Fibroblast of lung (primary cell): ENCODE results near the gene CC2D1A. TPM values are rescaled to one million over a fixed set of nuclear protein-coding genes. Genes with fewer than 3 reads are reported as not detected.

Source experiments
- DNase-seq, 2 donors: peaks; one replicate each; pipeline versions ENCODE4 v3.0.0 to v3.0.0-alpha.2; 2010; ENCODE audit warnings: low read depth in 2 of 2
- H2AFZ ChIP-seq: 2 replicates; pipeline ENCODE4 v1.5.1; 2012; ENCODE audit warnings: low read length, control low read depth, inconsistent platforms
- H3K27ac ChIP-seq: 2 replicates; pipeline ENCODE4 v1.5.1; 2011; ENCODE audit warnings: low read length, control low read depth; ENCODE audit not compliant: insufficient read depth
- H3K27me3 ChIP-seq: 2 replicates; pipeline ENCODE4 v1.5.1; 2011; ENCODE audit warnings: mild to moderate bottlenecking, low read length; ENCODE audit not compliant: control insufficient read depth, insufficient read depth
- H3K36me3 ChIP-seq: 2 replicates; pipeline ENCODE4 v1.5.1; 2011; ENCODE audit warnings: low read length; ENCODE audit not compliant: control insufficient read depth, insufficient read depth
- H3K4me1 ChIP-seq: 2 replicates; pipeline ENCODE4 v1.5.1; 2011; ENCODE audit warnings: low read length; ENCODE audit not compliant: control insufficient read depth, insufficient read depth; ENCODE audit errors: extremely low read depth
- H3K4me2 ChIP-seq: 2 replicates; pipeline ENCODE4 v1.5.1; 2011; ENCODE audit warnings: low read length, control low read depth; ENCODE audit not compliant: insufficient read depth; ENCODE audit errors: extremely low read depth
- H3K4me3 ChIP-seq, 4 experiments: fragments of 200-600 bp in 1 of 4; sonication (generic) in 1 of 4; replicated peaks in 1 of 4; 2 replicates each; pipeline ENCODE4 v1.5.1; 2011 to 2016; ENCODE audit warnings: low read length in 4 of 4, low read depth in 3 of 4, mild to moderate bottlenecking in 3 of 4, control low read depth in 2 of 4, inconsistent platforms in 1 of 4, mixed read lengths in 1 of 4; ENCODE audit not compliant: insufficient read depth in 1 of 4; ENCODE audit errors: control extremely low read depth in 1 of 4
- H3K79me2 ChIP-seq: 2 replicates; pipeline ENCODE4 v1.5.1; 2012; ENCODE audit warnings: mild to moderate bottlenecking, low read length, inconsistent platforms; ENCODE audit not compliant: control insufficient read depth, insufficient read depth
- H3K9ac ChIP-seq: 2 replicates; pipeline ENCODE4 v1.5.1; 2011; ENCODE audit warnings: mild to moderate bottlenecking, low read length, control low read depth; ENCODE audit not compliant: insufficient read depth
- H3K9me3 ChIP-seq: 2 replicates; pipeline ENCODE4 v1.5.1; 2012; ENCODE audit warnings: low read depth, low read length; ENCODE audit not compliant: control insufficient read depth, insufficient read depth
- H4K20me1 ChIP-seq: 2 replicates; pipeline ENCODE4 v1.5.1; 2011; ENCODE audit warnings: low read length; ENCODE audit not compliant: control insufficient read depth, insufficient read depth; ENCODE audit errors: extremely low read depth
- CTCF ChIP-seq, 2 donors: IDR thresholded peaks in 1 of 2; conservative IDR thresholded peaks in 1 of 2; 1 replicate in 1 of 2; 2 replicates in 1 of 2; pipeline ENCODE4 v1.5.1; 2011 to 2012; ENCODE audit warnings: low read length in 2 of 2, control low read depth in 1 of 2, inconsistent platforms in 1 of 2, low read depth in 1 of 2, mild to moderate bottlenecking in 1 of 2
- EZH2 ChIP-seq: IDR thresholded peaks from 2 replicates; pipeline ENCODE4 v1.5.1; 2012; ENCODE audit warnings: low read length, control low read depth, mild to moderate bottlenecking; ENCODE audit errors: missing control alignments
- polyA plus RNA-seq, 2 donors: library from polyadenylated mRNA; depleted of rRNA in 1 of 2; stranded (reverse) in 1 of 2; unstranded in 1 of 2; fragments of >200 nt; gene quantifications; 2 replicates each; pipeline ENCODE4 v1.2.1, GENCODE V29; 2011 to 2012; ENCODE audit warnings: missing spikeins in 1 of 2
- total RNA-seq: library from RNA; depleted of rRNA; stranded (reverse); fragments of >200 nt; gene quantifications from 2 replicates; pipeline ENCODE4 v1.2.1, GENCODE V29; 2014

Gene CC2D1A
- total and polyA plus RNA-seq, 2 donors (not counting 1 experiment from before 2014, with no cell fraction given), result 7.0 to 10.6 TPM

- no peak for DNase-seq
- no peak overlapping the region for H3K4me3 ChIP-seq
- no peaks in the 10 kb centered on the region for H3K9me3 ChIP-seq
- no peak overlapping the region for H3K9ac ChIP-seq
- H3K4me1 ChIP-seq, result no peaks in the 10 kb centered on the region
- no peak overlapping the region for H2AFZ ChIP-seq
- peaks cover 32% of the 10 kb centered on the region for H3K36me3 ChIP-seq
- no peak overlapping the region for H3K27ac ChIP-seq
- H3K79me2 ChIP-seq, result no peaks in the 10 kb centered on the region
- no peaks in the 10 kb centered on the region for H4K20me1 ChIP-seq
- TF ChIP-seq CTCF (conservative IDR thresholded peaks at IDR 0.05 in 1 of 2, IDR thresholded peaks at IDR 0.05 in 1 of 2; ENCODE audit: low read depth in 1 of 2, low read length in 2 of 2) (no peak), EZH2 (no peak)
- H3K4me2 ChIP-seq, result no peak overlapping the region
- H3K27me3 ChIP-seq, result no peaks in the 10 kb centered on the region
Observed at GRCh38 chr19:13960863-13961784, 55.1 kb downstream of the CC2D1A start.

DNA sequence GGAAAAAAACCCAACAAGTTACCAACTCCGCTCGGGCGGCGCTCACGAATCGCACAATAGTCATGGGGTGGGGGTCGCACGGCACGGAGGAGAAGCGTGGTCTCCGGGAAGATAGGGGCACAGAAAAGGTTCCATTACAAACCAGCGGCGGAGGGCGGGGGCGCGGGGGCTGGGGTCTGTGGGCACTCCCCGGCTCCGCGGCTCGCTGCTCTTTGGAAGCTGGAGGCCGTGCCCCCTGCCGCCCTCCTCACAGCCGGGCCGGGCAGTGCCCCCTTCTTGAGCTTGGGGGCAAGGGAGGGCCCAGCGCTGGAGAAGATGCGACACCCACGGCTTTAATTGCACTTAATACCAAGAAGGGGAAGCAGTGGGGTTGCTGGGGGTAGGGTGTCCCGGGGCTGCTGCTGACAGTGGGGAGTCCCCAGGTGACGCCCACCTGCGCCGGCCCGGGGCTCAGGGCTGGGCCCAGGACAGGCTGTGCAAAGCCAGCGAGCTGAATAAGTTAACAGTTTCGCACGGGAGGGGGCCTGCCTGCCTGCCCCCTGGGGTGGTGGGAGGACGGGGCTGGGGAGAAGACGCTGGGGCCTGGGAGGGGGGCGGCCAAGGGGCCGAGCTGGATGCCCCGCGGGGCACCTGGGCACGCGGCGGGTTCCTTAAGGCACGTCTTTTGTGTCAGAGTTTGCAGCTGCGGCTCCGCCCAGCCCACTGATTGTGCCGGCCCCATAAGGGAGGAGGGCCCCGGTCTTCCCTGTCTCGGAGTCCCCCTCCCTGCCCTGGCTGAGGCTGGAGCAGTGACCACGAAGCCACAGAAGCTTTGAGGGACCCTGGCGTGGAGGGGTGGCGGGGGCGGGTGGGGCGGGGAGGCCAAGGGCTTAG, 56.1 kb downstream of the CC2D1A start:
- Histone ChIP-seq H3K36me3 (peaks cover 34% of the 10 kb centered on the region), H3K4me2 (no peak overlapping the region)

More for the DNA sequence above, 56.1 kb downstream of the CC2D1A start:
- TF ChIP-seq CTCF (conservative IDR thresholded peaks at IDR 0.05 in 1 of 2, IDR thresholded peaks at IDR 0.05 in 1 of 2; ENCODE audit: low read depth in 1 of 2, low read length in 2 of 2) (no peak), EZH2 (no peak)
- peak in 1 of 2 donors; percentile 30 for DNase-seq
- H3K4me1 ChIP-seq, result no peaks in the 10 kb centered on the region
- H3K27me3 ChIP-seq, result no peaks in the 10 kb centered on the region
- no peak overlapping the region for H3K9ac ChIP-seq
- H3K4me3 ChIP-seq, result no peak overlapping the region
- H4K20me1 ChIP-seq, result no peaks in the 10 kb centered on the region
- no peaks in the 10 kb centered on the region for H3K9me3 ChIP-seq
- no peaks in the 10 kb centered on the region for H3K79me2 ChIP-seq
- H2AFZ ChIP-seq, result no peak overlapping the region
- no peak overlapping the region for H3K27ac ChIP-seq
